ENCODE results near the gene CARD14.

The CARD14 gene

DNA sequence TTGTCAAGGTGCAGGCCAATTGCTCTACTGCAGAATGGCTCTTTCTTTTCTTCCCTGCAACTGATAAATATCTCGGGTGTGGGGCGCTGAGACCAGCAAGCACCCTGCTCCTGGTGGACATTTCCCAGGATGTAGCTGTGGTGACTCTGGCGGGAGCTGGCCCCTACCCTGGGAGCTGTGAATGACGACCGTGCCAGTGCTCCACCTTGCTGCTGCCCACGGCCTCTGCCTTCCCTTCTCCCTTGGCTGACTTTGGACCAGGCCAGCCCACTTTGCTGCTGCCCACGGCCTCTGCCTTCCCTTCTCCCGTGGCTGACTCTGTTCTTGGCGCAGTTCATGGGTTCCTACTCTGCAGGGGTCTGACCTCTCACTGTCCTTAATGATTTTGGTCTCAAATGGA is 16.1 kb downstream of the CARD14 start:
- Histone ChIP-seq H3K27me3 (ENCODE audit: control insufficient read depth, insufficient read depth, low read length) (no peaks in the 10 kb centered on the region), H3K4me3 (ENCODE audit: low read depth, low read length) (no peak overlapping the region), H3K9me3 (ENCODE audit: control insufficient read depth, insufficient read depth, low read length) (no peaks in the 10 kb centered on the region), H3K4me1 (ENCODE audit: control insufficient read depth, insufficient read depth, low read length) (no peaks in the 10 kb centered on the region), H3K9ac (ENCODE audit: low read depth, low read length) (no peak overlapping the region), H3K27ac (ENCODE audit: low read depth, low read length) (no peak overlapping the region), H3K36me3 (ENCODE audit: control insufficient read depth, insufficient read depth, low read length) (no peaks in the 10 kb centered on the region)

DNA sequence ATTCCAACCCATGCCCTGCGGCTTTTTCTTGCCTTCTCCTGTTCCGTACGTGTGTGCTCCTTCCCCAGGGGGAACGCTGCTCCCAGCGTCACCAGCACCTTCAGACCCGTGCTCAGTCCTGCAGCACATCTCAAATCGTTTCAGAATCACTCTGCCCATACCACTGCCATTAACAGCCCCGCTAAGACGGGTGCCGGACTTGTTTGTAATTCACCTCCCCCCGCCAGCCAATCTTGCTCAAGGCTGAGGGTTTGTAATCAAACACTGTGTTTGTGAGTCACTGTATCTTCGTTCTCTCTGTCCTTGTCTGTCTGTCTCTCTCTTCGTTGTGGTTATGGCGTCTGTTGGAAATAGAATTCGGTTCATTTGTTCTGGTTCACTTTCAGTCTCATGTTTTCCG is 17.3 kb downstream of the CARD14 start:
- H3K4me3 ChIP-seq (ENCODE audit: low read depth, low read length), result no peak overlapping the region
- no peaks in the 10 kb centered on the region for H3K9me3 ChIP-seq (ENCODE audit: control insufficient read depth, insufficient read depth, low read length)
- H3K36me3 ChIP-seq (ENCODE audit: control insufficient read depth, insufficient read depth, low read length), result no peaks in the 10 kb centered on the region
- H3K4me1 ChIP-seq (ENCODE audit: control insufficient read depth, insufficient read depth, low read length), result no peaks in the 10 kb centered on the region
- H3K9ac ChIP-seq (ENCODE audit: low read depth, low read length), result no peak overlapping the region
- no peaks in the 10 kb centered on the region for H3K27me3 ChIP-seq (ENCODE audit: control insufficient read depth, insufficient read depth, low read length)
- no peak overlapping the region for H3K27ac ChIP-seq (ENCODE audit: low read depth, low read length)

DNA sequence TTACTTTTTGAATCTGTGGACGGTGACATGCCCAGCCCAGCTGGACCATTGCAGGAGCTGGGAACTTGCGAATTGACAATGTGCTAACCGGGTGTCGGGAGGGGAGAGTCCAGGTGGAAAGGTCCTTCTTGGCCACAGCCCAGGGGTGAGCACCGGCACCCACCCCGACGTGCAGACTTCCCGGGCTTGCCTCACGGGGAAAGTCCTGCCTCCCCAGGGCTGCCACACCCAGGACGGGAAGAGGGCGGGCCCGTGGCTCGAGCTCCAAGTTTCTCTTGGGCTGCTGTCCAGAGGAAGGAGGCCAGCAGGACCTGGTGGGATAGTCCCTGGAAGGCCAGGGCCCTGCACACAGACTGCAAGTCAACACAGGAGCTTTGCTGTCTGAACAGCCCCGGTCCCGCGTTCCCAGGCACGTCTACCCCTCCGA is 17.7 kb downstream of the CARD14 start:
- Histone ChIP-seq H3K9ac (ENCODE audit: low read depth, low read length) (no peak overlapping the region), H3K9me3 (ENCODE audit: control insufficient read depth, insufficient read depth, low read length) (no peaks in the 10 kb centered on the region), H3K4me1 (ENCODE audit: control insufficient read depth, insufficient read depth, low read length) (no peaks in the 10 kb centered on the region), H3K27ac (ENCODE audit: low read depth, low read length) (no peak overlapping the region), H3K4me3 (ENCODE audit: low read depth, low read length) (no peak overlapping the region), H3K27me3 (ENCODE audit: control insufficient read depth, insufficient read depth, low read length) (no peaks in the 10 kb centered on the region), H3K36me3 (ENCODE audit: control insufficient read depth, insufficient read depth, low read length) (no peaks in the 10 kb centered on the region)

DNA sequence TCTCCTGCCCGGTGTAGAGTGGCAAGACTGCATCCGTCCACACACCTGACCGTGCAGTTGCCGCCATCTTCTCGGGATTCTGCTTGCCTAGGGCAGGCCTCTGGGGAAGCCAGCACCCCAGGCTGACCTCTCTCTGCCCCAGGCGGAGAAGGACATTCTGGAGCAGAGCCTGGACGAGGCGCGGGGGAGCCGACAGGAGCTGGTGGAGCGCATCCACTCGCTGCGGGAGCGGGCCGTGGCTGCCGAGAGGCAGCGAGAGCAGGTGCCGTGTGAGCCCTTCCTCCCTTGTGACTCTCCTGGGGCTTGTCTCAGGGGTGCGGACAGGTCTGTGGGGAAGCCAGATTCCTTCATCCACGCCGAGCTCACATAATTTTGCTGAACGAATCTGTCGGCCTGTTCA is 19.8 kb downstream of the CARD14 start:
- Histone ChIP-seq H3K4me1 (ENCODE audit: control insufficient read depth, insufficient read depth, low read length) (no peaks in the 10 kb centered on the region), H3K9ac (ENCODE audit: low read depth, low read length) (no peak overlapping the region), H3K36me3 (ENCODE audit: control insufficient read depth, insufficient read depth, low read length) (no peaks in the 10 kb centered on the region), H3K4me3 (ENCODE audit: low read depth, low read length) (no peak overlapping the region), H3K9me3 (ENCODE audit: control insufficient read depth, insufficient read depth, low read length) (no peaks in the 10 kb centered on the region), H3K27ac (ENCODE audit: low read depth, low read length) (no peak overlapping the region), H3K27me3 (ENCODE audit: control insufficient read depth, insufficient read depth, low read length) (no peaks in the 10 kb centered on the region)

DNA sequence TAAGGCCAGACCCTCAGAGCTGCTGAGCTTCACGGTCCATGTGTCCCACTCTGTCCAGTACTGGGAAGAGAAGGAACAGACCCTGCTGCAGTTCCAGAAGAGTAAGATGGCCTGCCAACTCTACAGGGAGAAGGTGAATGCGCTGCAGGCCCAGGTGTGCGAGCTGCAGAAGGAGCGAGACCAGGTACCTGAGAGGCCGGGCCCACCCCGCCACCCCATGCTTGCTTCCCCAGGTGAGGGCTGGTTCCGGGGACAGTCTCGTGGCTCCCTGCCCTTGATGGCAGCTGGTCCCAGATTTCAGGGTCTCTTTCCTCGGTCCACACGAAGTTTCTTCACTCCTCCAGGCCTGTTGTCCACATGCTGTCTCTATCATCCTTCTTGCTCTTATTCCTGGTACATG is 20.9 kb downstream of the CARD14 start:
- no peak overlapping the region for H3K27ac ChIP-seq (ENCODE audit: low read depth, low read length)
- no peaks in the 10 kb centered on the region for H3K36me3 ChIP-seq (ENCODE audit: control insufficient read depth, insufficient read depth, low read length)
- no peaks in the 10 kb centered on the region for H3K9me3 ChIP-seq (ENCODE audit: control insufficient read depth, insufficient read depth, low read length)
- no peaks in the 10 kb centered on the region for H3K27me3 ChIP-seq (ENCODE audit: control insufficient read depth, insufficient read depth, low read length)
- H3K4me3 ChIP-seq (ENCODE audit: low read depth, low read length), result no peak overlapping the region
- H3K4me1 ChIP-seq (ENCODE audit: control insufficient read depth, insufficient read depth, low read length), result no peaks in the 10 kb centered on the region
- H3K9ac ChIP-seq (ENCODE audit: low read depth, low read length), result no peak overlapping the region

DNA sequence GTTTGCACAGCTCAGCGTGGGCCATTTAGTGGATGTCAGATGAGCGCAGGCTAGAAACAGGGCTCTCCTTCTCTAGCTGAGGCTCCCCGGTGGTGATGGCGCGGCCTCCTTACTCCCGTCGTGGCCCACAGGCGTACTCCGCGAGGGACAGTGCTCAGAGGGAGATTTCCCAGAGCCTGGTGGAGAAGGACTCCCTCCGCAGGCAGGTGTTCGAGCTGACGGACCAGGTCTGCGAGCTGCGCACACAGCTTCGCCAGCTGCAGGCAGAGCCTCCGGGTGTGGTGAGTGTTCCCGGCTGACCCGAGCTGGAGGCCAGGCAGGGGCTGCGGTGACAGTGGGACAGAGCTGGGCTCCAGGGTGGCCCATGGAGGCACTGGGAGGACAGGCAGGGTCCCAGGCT is 21.4 kb downstream of the CARD14 start:
- Histone ChIP-seq H3K9ac (ENCODE audit: low read depth, low read length) (no peak overlapping the region), H3K9me3 (ENCODE audit: control insufficient read depth, insufficient read depth, low read length) (no peaks in the 10 kb centered on the region), H3K36me3 (ENCODE audit: control insufficient read depth, insufficient read depth, low read length) (no peaks in the 10 kb centered on the region), H3K4me1 (ENCODE audit: control insufficient read depth, insufficient read depth, low read length) (no peaks in the 10 kb centered on the region), H3K27me3 (ENCODE audit: control insufficient read depth, insufficient read depth, low read length) (no peaks in the 10 kb centered on the region), H3K4me3 (ENCODE audit: low read depth, low read length) (no peak overlapping the region), H3K27ac (ENCODE audit: low read depth, low read length) (no peak overlapping the region)

DNA sequence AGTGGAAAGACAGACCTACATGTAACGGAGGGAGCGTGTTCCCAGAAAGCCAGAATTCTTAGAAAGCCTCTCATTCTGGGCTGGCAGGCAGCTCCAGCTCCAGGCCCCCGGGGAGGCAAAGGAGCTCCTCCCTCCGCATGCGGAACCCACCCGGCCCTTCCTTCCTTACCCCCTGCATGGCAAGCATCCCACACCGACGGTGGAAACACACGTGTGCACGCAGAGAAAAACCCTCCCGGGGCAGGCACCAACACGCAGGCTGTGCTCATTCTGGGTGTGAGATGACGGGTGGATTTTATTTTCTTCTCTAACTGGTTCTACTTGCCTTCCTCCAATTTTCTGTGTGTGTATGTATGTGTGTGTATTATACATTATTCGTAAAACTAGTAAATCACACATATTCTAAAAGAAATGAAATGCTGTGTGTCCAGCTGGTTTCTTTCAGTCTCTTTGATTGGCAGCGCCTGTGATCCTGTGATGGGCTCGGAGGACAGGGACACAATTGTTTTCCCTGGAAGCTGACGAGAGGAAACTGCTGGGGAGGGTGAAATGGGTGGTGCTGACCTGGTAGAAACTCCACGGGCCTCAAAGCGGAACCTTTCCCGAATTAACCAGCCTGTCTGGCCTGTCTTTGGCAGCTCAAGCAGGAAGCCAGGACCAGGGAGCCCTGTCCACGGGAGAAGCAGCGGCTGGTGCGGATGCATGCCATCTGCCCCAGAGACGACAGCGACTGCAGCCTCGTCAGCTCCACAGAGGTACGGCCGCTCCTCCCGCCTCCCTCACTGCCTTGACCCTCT is 22.2 kb downstream of the CARD14 start:
- no peak overlapping the region for H3K9ac ChIP-seq (ENCODE audit: low read depth, low read length)

DNA sequence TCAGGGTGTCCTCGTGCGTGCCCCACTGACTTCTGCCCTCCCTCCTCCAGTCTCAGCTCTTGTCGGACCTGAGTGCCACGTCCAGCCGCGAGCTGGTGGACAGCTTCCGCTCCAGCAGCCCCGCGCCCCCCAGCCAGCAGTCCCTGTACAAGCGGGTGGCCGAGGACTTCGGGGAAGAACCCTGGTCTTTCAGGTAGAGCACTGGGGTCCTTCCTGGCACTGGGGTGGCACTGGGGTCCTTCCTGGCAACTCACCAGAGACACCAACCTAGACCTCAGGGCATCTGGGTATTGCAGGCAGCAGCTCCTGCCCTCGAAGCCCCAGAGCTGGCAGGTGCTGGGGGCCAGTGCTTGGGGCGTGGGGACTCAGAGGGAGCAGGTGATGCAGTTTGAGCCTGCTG is 25.3 kb downstream of the CARD14 start:
- H3K36me3 ChIP-seq (ENCODE audit: control insufficient read depth, insufficient read depth, low read length), result no peaks in the 10 kb centered on the region
- H3K4me1 ChIP-seq (ENCODE audit: control insufficient read depth, insufficient read depth, low read length), result no peaks in the 10 kb centered on the region; the same call in 1 of the 2 replicates
- H3K9me3 ChIP-seq (ENCODE audit: control insufficient read depth, insufficient read depth, low read length), result no peaks in the 10 kb centered on the region
- no peak overlapping the region for H3K4me3 ChIP-seq (ENCODE audit: low read depth, low read length)
- no peak overlapping the region for H3K27ac ChIP-seq (ENCODE audit: low read depth, low read length)
- no peak overlapping the region for H3K9ac ChIP-seq (ENCODE audit: low read depth, low read length)
- no peaks in the 10 kb centered on the region for H3K27me3 ChIP-seq (ENCODE audit: control insufficient read depth, insufficient read depth, low read length)

More for the DNA sequence above, 22.2 kb downstream of the CARD14 start:
- no peaks in the 10 kb centered on the region for H3K27me3 ChIP-seq (ENCODE audit: control insufficient read depth, insufficient read depth, low read length)
- H3K4me1 ChIP-seq (ENCODE audit: control insufficient read depth, insufficient read depth, low read length), result no peaks in the 10 kb centered on the region
- no peak overlapping the region for H3K4me3 ChIP-seq (ENCODE audit: low read depth, low read length)
- no peak overlapping the region for H3K27ac ChIP-seq (ENCODE audit: low read depth, low read length)
- H3K9me3 ChIP-seq (ENCODE audit: control insufficient read depth, insufficient read depth, low read length), result no peaks in the 10 kb centered on the region
- no peaks in the 10 kb centered on the region for H3K36me3 ChIP-seq (ENCODE audit: control insufficient read depth, insufficient read depth, low read length)

DNA sequence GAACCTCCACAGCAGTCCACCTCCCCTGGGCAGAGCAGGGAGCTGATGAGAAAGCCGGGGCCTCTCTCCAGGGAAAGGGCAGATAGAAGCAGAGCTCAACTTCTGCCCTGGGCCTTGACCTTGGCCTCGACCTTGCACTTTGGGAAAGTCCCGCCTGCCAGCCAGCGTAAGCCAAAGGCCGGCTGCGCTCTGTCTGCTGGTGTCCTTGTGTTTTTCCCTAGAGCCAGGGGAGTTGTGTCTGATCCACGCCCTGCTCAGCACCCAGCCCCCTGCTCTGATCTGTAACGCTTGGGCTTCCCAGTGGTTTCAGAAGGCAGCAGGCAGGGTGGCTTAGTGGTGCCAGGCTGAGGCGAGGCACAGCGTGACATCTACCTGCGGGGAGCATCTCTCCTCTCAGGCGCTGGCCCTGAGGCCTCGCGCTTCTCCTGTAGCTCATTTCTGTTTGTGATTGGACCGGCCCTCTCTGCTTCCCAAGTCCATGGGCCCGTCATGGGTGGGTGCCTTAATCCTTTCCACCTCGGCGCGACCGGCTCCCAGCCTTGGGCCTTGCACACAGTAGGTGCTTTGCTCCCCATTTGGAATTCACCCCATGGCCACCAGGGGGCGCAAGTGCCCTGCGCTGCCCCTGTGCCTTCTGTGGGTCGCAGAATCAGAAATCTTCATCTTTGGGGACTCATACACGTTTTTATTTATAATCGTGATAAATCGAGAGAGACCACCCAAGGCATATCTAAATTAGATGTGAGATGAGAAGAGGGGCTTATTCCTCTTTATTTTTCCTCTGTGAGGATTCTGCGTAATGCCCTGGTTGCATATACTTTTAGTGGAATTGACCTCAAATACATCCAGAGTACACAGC is 26.1 kb downstream of the CARD14 start:
- Histone ChIP-seq H3K27me3 (ENCODE audit: control insufficient read depth, insufficient read depth, low read length) (no peaks in the 10 kb centered on the region), H3K9ac (ENCODE audit: low read depth, low read length) (no peak overlapping the region), H3K4me3 (ENCODE audit: low read depth, low read length) (no peak overlapping the region), H3K27ac (ENCODE audit: low read depth, low read length) (no peak overlapping the region), H3K4me1 (ENCODE audit: control insufficient read depth, insufficient read depth, low read length) (no peaks in the 10 kb centered on the region; the same call in 1 of the 2 replicates), H3K36me3 (ENCODE audit: control insufficient read depth, insufficient read depth, low read length) (no peaks in the 10 kb centered on the region), H3K9me3 (ENCODE audit: control insufficient read depth, insufficient read depth, low read length) (no peaks in the 10 kb centered on the region)

DNA sequence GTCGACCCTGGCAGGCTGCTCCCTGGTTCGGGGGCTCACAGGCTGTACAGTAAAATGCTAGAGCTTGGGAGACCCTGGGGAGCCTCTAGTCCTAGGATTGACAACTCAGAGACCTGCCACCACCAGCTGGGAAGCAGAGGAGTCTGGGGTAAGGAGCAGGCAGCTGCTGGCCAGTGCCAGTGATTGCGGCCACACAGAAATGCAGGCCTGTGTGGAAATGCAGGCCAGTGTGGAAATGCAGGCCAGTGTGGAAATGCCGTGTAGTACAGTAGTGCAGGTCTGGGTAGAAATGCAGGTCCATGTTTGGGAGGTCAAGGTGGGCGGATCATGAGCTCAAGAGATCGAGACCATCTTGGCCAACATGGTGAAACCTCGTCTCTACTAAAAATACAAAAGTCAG is 26.8 kb downstream of the CARD14 start:
- Histone ChIP-seq H3K9ac (ENCODE audit: low read depth, low read length) (no peak overlapping the region), H3K4me1 (ENCODE audit: control insufficient read depth, insufficient read depth, low read length) (no peaks in the 10 kb centered on the region; the same call in 1 of the 2 replicates), H3K4me3 (ENCODE audit: low read depth, low read length) (no peak overlapping the region), H3K9me3 (ENCODE audit: control insufficient read depth, insufficient read depth, low read length) (no peaks in the 10 kb centered on the region), H3K36me3 (ENCODE audit: control insufficient read depth, insufficient read depth, low read length) (no peaks in the 10 kb centered on the region), H3K27ac (ENCODE audit: low read depth, low read length) (no peak overlapping the region), H3K27me3 (ENCODE audit: control insufficient read depth, insufficient read depth, low read length) (no peaks in the 10 kb centered on the region)

DNA sequence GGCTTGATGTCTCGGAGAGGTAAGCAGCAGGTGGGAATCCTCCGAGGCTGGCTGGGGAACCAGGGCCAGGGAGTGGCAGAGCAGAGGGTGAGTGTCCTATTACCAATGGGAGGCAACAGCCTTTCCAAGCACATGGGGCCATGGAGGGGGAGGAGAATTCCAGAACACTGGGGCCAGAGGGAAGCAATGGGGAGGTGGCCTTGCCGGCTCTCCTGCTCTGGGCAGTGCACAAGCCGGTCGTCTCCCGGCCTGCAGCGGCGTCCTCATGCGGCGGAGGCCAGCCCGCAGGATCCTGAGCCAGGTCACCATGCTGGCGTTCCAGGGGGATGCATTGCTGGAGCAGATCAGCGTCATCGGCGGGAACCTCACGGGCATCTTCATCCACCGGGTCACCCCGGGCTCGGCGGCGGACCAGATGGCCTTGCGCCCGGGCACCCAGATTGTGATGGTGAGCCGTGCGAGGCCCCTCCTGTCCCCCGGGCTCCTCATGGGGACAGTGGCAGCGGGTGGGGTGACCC is 28.4 kb downstream of the CARD14 start:
- H3K9ac ChIP-seq (ENCODE audit: low read depth, low read length), result no peak overlapping the region
- H3K27ac ChIP-seq (ENCODE audit: low read depth, low read length), result no peak overlapping the region
- H3K4me3 ChIP-seq (ENCODE audit: low read depth, low read length), result no peak overlapping the region
- H3K36me3 ChIP-seq (ENCODE audit: control insufficient read depth, insufficient read depth, low read length), result no peaks in the 10 kb centered on the region
- no peaks in the 10 kb centered on the region for H3K9me3 ChIP-seq (ENCODE audit: control insufficient read depth, insufficient read depth, low read length)
- no peaks in the 10 kb centered on the region; the same call in 1 of the 2 replicates for H3K4me1 ChIP-seq (ENCODE audit: control insufficient read depth, insufficient read depth, low read length)
- no peaks in the 10 kb centered on the region for H3K27me3 ChIP-seq (ENCODE audit: control insufficient read depth, insufficient read depth, low read length)

All from HUES48 (cell line).